ENCODE data around the gene TTL. TPM values are rescaled to one million over a fixed set of nuclear protein-coding genes. Genes with fewer than 3 reads are reported as not detected.
"Not testable (repeated sequence)": the region's sequence is repeated elsewhere in the genome, so short reads cannot be mapped to it uniquely, and the experiment has no call there.

TTL gene
- total and polyA plus RNA-seq, 4 donors, result 3.6 to 9.5 (median 7.1) TPM

GRCh38 chr2:112500850-112501484 lies 19.0 kb downstream of the TTL start:
- DNase-seq (ENCODE audit: low spot score); H3K4me3 ChIP-seq (ENCODE audit: low read depth in 1 of 3, low read length in 3 of 3); H3K9me3 ChIP-seq (ENCODE audit: control insufficient read depth in 4 of 4, low read length in 3 of 4); H3K36me3 ChIP-seq (ENCODE audit: control insufficient read depth in 4 of 4, insufficient read depth in 3 of 4, low read depth in 1 of 4, low read length in 3 of 4); H3K27me3 ChIP-seq (ENCODE audit: control insufficient read depth in 4 of 4, insufficient read depth in 4 of 4, low read length in 3 of 4); H3K4me1 ChIP-seq (ENCODE audit: control insufficient read depth in 4 of 4, insufficient read depth in 4 of 4, low read length in 3 of 4); H3K9ac ChIP-seq (ENCODE audit: low read depth in 1 of 2, low read length in 2 of 2); H3K27ac ChIP-seq (ENCODE audit: low read depth in 1 of 2, low read length in 2 of 2): not testable (repeated sequence)
- peak; percentile 41 to 70 for TF ChIP-seq RAD21 (IDR thresholded peaks at IDR 0.05)
- peak; percentile 31 for TF ChIP-seq CTCF (IDR thresholded peaks at IDR 0.05; ENCODE audit: low read depth, low read length, missing input control)
- WGBS, result 51% methylated on average over 9 of the region's 10 CpGs

GRCh38 chr2:112509239-112509998 lies 27.5 kb downstream of the TTL start:
- 89% methylated on average over 29 of the region's 32 CpGs for WGBS
- H3K4me1 ChIP-seq (ENCODE audit: control insufficient read depth in 4 of 4, insufficient read depth in 4 of 4, low read length in 3 of 4); H3K27me3 ChIP-seq (ENCODE audit: control insufficient read depth in 4 of 4, insufficient read depth in 4 of 4, low read length in 3 of 4); H3K27ac ChIP-seq (ENCODE audit: low read depth in 1 of 2, low read length in 2 of 2); H3K36me3 ChIP-seq (ENCODE audit: control insufficient read depth in 4 of 4, insufficient read depth in 3 of 4, low read depth in 1 of 4, low read length in 3 of 4); H3K4me3 ChIP-seq (ENCODE audit: low read depth in 1 of 3, low read length in 3 of 3); H3K9me3 ChIP-seq (ENCODE audit: control insufficient read depth in 4 of 4, low read length in 3 of 4); H3K9ac ChIP-seq (ENCODE audit: low read depth in 1 of 2, low read length in 2 of 2); DNase-seq (ENCODE audit: low spot score): not testable (repeated sequence)

- Histone ChIP-seq H3K4me1 (ENCODE audit: control insufficient read depth in 4 of 4, insufficient read depth in 4 of 4, low read length in 3 of 4) (no peaks in the 10 kb centered on the region), H3K36me3 (ENCODE audit: control insufficient read depth in 4 of 4, insufficient read depth in 3 of 4, low read depth in 1 of 4, low read length in 3 of 4) (peaks cover 6 to 13% (median 8%) of the 10 kb centered on the region in 4 donors), H3K4me3 (ENCODE audit: low read depth in 1 of 3, low read length in 3 of 3) (no peak overlapping the region), H3K27me3 (ENCODE audit: control insufficient read depth in 4 of 4, insufficient read depth in 4 of 4, low read length in 3 of 4) (no peaks in the 10 kb centered on the region), H3K9me3 (ENCODE audit: control insufficient read depth in 4 of 4, low read length in 3 of 4) (no peaks in the 10 kb centered on the region), H3K9ac (ENCODE audit: low read depth in 1 of 2, low read length in 2 of 2) (no peak overlapping the region), H3K27ac (ENCODE audit: low read depth in 1 of 2, low read length in 2 of 2) (no peak overlapping the region)
- TF ChIP-seq EGR1 (IDR thresholded peaks at IDR 0.05; ENCODE audit: low read depth in 2 of 2) (no peak), RAD21 (IDR thresholded peaks at IDR 0.05) (no peak), TAF1 (conservative IDR thresholded peaks at IDR 0.05) (no peak), FOXA2 (IDR thresholded peaks at IDR 0.05) (no peak), HNF4G (IDR thresholded peaks at IDR 0.05) (no peak), NR2F2 (IDR thresholded peaks at IDR 0.05) (no peak), ATF3 (IDR thresholded peaks at IDR 0.05) (no peak), GABPA (IDR thresholded peaks at IDR 0.05 in 1 of 2, conservative IDR thresholded peaks at IDR 0.05 in 1 of 2) (no peak), JUND (IDR thresholded peaks at IDR 0.05) (no peak), FOXA1 (IDR thresholded peaks at IDR 0.05) (no peak)
- WGBS, result over 99% methylated on average over 3 of the region's 3 CpGs
- no peak for DNase-seq (ENCODE audit: low spot score)
Observed at GRCh38 chr2:112516801-112517200, 34.8 kb downstream of the TTL start.
